Body of pancreas (tissue), 4 donors: Measurements from ENCODE around the gene PAPSS1. TPM values are rescaled to one million over a fixed set of nuclear protein-coding genes. Genes with fewer than 3 reads are reported as not detected.
"Not testable (repeated sequence)": the region's sequence is repeated elsewhere in the genome, so short reads cannot be mapped to it uniquely, and the experiment has no call there.

ENCODE experiments used
- ATAC-seq: fragments of 150-250 bp; one replicate; pipeline ENCODE4 v1.9.1; 2016
- DNase-seq, 4 donors: peaks; one replicate each; pipeline ENCODE4 v3.0.0-alpha.2; 2019
- H3K27ac ChIP-seq, 4 donors: fragments of 200-600 bp; sonication (generic); 1 replicate in 3 of 4; 2 replicates in 1 of 4; pipeline versions ENCODE4 v1.5.1 to v1.6.1; 2016 to 2019; ENCODE audit warnings: mild to moderate bottlenecking in 1 of 4, mixed read lengths in 1 of 4, moderate library complexity in 1 of 4
- H3K27me3 ChIP-seq, 2 donors: fragments of 200-600 bp; sonication (generic); one replicate each; pipeline ENCODE4 v1.6.0; 2016; ENCODE audit warnings: mild to moderate bottlenecking in 1 of 2
- H3K36me3 ChIP-seq, 2 donors: fragments of 200-600 bp; sonication (generic); replicated peaks in 1 of 2; 2 replicates each; pipeline ENCODE4 v1.5.1; 2016; ENCODE audit warnings: low read depth in 2 of 2; ENCODE audit not compliant: insufficient read depth in 1 of 2
- H3K4me1 ChIP-seq: fragments of 200-600 bp; sonication (generic); one replicate; pipeline ENCODE4 v1.6.0; 2016
- H3K4me3 ChIP-seq, 2 donors: fragments of 200-600 bp; sonication (generic); 1 replicate in 1 of 2; 2 replicates in 1 of 2; pipeline ENCODE4 v1.5.1; 2016 to 2019
- H3K9me3 ChIP-seq, 3 donors: fragments of 200-600 bp; sonication (generic); 1 replicate in 2 of 3; 2 replicates in 1 of 3; pipeline ENCODE4 v1.5.1; 2016
- CTCF ChIP-seq, 7 experiments: fragments of 450-650 bp in 4 of 7; fragments of 200-600 bp in 3 of 7; sonication (generic) in 3 of 7; IDR thresholded peaks; one replicate each; pipeline ENCODE4 v1.5.1; 2016 to 2019; ENCODE audit warnings: antibody characterized with exemption in 7 of 7
- POLR2A ChIP-seq, 3 donors: fragments of 450-650 bp; IDR thresholded peaks; one replicate each; pipeline ENCODE4 v1.6.1; 2016; ENCODE audit warnings: antibody characterized with exemption in 3 of 3, mild to moderate bottlenecking in 2 of 3
- WGBS, 2 donors: methylation state at CpG; one replicate each; pipeline ENCODE4 v1.1.5; 2017; 5-methylcytosine and 5-hydroxymethylcytosine counted together
- intact Hi-C: fragments of 100-400 bp; cut with DNase I; formaldehyde crosslinking; loops from one replicate; pipeline ENCODE4 v1.15.1; 2023
- total RNA-seq, 2 donors: library from RNA; depleted of rRNA; stranded (reverse); fragments of >200 nt; gene quantifications; one replicate each; pipeline ENCODE4 v1.1.0, GENCODE V29; 2016

PAPSS1 gene
- total RNA-seq, 2 donors from 2014 or later: 15.8 to 42.3 TPM

GRCh38 chr4:107699466-107700206, 20.4 kb downstream of the PAPSS1 start:
- Histone ChIP-seq H3K27ac (no peak overlapping the region), H3K9me3 (no peaks in the 10 kb centered on the region), H3K4me1 (peaks cover 6% of the 10 kb centered on the region), H3K4me3 (no peak overlapping the region), H3K36me3 (no peaks in the 10 kb centered on the region), H3K27me3 (no peaks in the 10 kb centered on the region)
- WGBS, 2 donors: 59 to 66% methylated on average over 2 of the region's 2 CpGs
- intact Hi-C loops: no loop called here
- no peak for TF ChIP-seq CTCF (IDR thresholded peaks at IDR 0.05)
- no peak for TF ChIP-seq POLR2A (IDR thresholded peaks at IDR 0.05)
- DNase-seq (no peak), ATAC-seq (no peak)

GRCh38 chr4:107696187-107696586, 23.8 kb downstream of the PAPSS1 start:
- H3K4me1 ChIP-seq: peaks cover 25% of the 10 kb centered on the region

GRCh38 chr4:107693132-107693531, 26.9 kb downstream of the PAPSS1 start:
- Histone ChIP-seq H3K27me3 (no peaks in the 10 kb centered on the region), H3K9me3 (peaks cover 0 to 2% (median 0%) of the 10 kb centered on the region in 3 donors), H3K4me3 (no peak overlapping the region), H3K4me1 (peaks cover 46% of the 10 kb centered on the region), H3K36me3 (no peaks in the 10 kb centered on the region), H3K27ac (no peak overlapping the region)
- intact Hi-C loops: no loop called here
- TF ChIP-seq POLR2A (IDR thresholded peaks at IDR 0.05): no peak
- TF ChIP-seq CTCF (IDR thresholded peaks at IDR 0.05): no peak
- no peak for ATAC-seq
- no peak for DNase-seq
- WGBS, 2 donors: 67 to 86% methylated on average over 2 of the region's 2 CpGs

More at GRCh38 chr4:107696187-107696586, 23.8 kb downstream of the PAPSS1 start:
- intact Hi-C loops, H3K9me3 ChIP-seq, H3K27ac ChIP-seq, H3K27me3 ChIP-seq, H3K36me3 ChIP-seq, DNase-seq, H3K4me3 ChIP-seq, ATAC-seq: not testable (repeated sequence)
- WGBS, 2 donors: 92 to 95% methylated on average over 6 of the region's 6 CpGs

GRCh38 chr4:107692202-107692601, 27.8 kb downstream of the PAPSS1 start:
- intact Hi-C loops: no loop called here
- WGBS, 2 donors: 82 to 86% methylated on average over 3 of the region's 3 CpGs
- Histone ChIP-seq H3K36me3 (no peaks in the 10 kb centered on the region), H3K27ac (no peak overlapping the region), H3K4me3 (no peak overlapping the region), H3K9me3 (peaks cover 0 to 2% (median 0%) of the 10 kb centered on the region in 3 donors), H3K27me3 (no peaks in the 10 kb centered on the region), H3K4me1 (peaks cover 48% of the 10 kb centered on the region)
- TF ChIP-seq CTCF (IDR thresholded peaks at IDR 0.05) (no peak), POLR2A (IDR thresholded peaks at IDR 0.05) (no peak)
- ATAC-seq (no peak), DNase-seq (no peak)

GRCh38 chr4:107691378-107691777, 28.7 kb downstream of the PAPSS1 start:
- intact Hi-C loops: no loop called here
- Histone ChIP-seq H3K4me3 (no peak overlapping the region), H3K36me3 (peaks cover 0 to 1% of the 10 kb centered on the region in 2 donors), H3K9me3 (peaks cover 0 to 2% (median 0%) of the 10 kb centered on the region in 3 donors), H3K4me1 (peaks cover 48% of the 10 kb centered on the region), H3K27ac (no peak overlapping the region), H3K27me3 (no peaks in the 10 kb centered on the region)
- peak; percentile 14 to 58 (median 34) for DNase-seq
- TF ChIP-seq POLR2A (IDR thresholded peaks at IDR 0.05) (no peak), CTCF (IDR thresholded peaks at IDR 0.05) (no peak)
- 13 to 32% methylated on average over 4 of the region's 4 CpGs for WGBS, 2 donors
- peak; percentile 67 for ATAC-seq
